K562 (cell line): ENCODE data around the gene HIKESHI. TPM values are rescaled to one million over a fixed set of nuclear protein-coding genes. Genes with fewer than 3 reads are reported as not detected.

Source experiments
- ATAC-seq: fragments of 200-7000 bp; cut with Tn5 transposase; 3 replicates; pipeline ENCODE4 v1.9.1; 2020; ENCODE audit warnings: moderate library complexity
- BruUV-seq: library from RNA; stranded (reverse); fragments of 400-500 nt; replicated peaks from 2 replicates; lab custom pipeline; 2021; lab: Mats Ljungman, UMichigan
- CTCF ChIA-PET: fragments of 300-600 bp; formaldehyde crosslinking; extraction: SDS; loops from one replicate; lab custom pipeline; 2021; ENCODE audit warnings: low intra/inter-chr PET ratio; lab: Yijun Ruan, JAX
- POLR2A ChIA-PET: fragments of 300-600, 350-650 bp; sonication (Branson Sonifier 250); formaldehyde crosslinking; extraction: SDS; loops from one replicate; lab custom pipeline; 2021; ENCODE audit warnings: antibody characterized with exemption, inconsistent platforms; lab: Yijun Ruan, JAX
- DNase-seq, 4 experiments: peaks; one replicate each; pipeline versions ENCODE4 v3.0.0 to v3.0.0-alpha.2; 2011 to 2018; ENCODE audit warnings: low spot score in 3 of 4, mixed read lengths in 3 of 4; ENCODE audit errors: extremely low read depth in 1 of 4
- FAIRE-seq: peaks from 2 replicates; lab custom pipeline; 2011; peaks lifted over from hg19 to GRCh38; lab: Jason Lieb, UNC
- H2AFZ ChIP-seq: 2 replicates; pipeline ENCODE4 v1.6.0; 2011; ENCODE audit warnings: low read depth, low read length, control low read depth, inconsistent platforms
- H3K27ac ChIP-seq: fragments of 200-600 bp; 3 replicates; pipeline ENCODE4 v1.8.0; 2011; ENCODE audit warnings: low read depth, mild to moderate bottlenecking, control low read depth, inconsistent platforms, low read length, moderate library complexity, mixed read lengths; ENCODE audit errors: extremely low read depth
- H3K27me3 ChIP-seq, 2 experiments: fragments of 300-600 bp in 1 of 2; 2 replicates in 1 of 2; 3 replicates in 1 of 2; pipeline versions ENCODE4 v1.6.0 to v1.8.0; 2011; ENCODE audit warnings: inconsistent platforms in 2 of 2, low read length in 2 of 2, mild to moderate bottlenecking in 1 of 2, mixed read lengths in 1 of 2, moderate library complexity in 1 of 2; ENCODE audit not compliant: control insufficient read depth in 2 of 2, insufficient read depth in 2 of 2
- H3K36me3 ChIP-seq: fragments of 300-600 bp; 3 replicates; pipeline ENCODE4 v1.8.0; 2011; ENCODE audit warnings: mild to moderate bottlenecking, low read length, inconsistent platforms; ENCODE audit not compliant: control insufficient read depth, insufficient read depth
- H3K4me1 ChIP-seq, 2 experiments: fragments of 200-600 bp in 1 of 2; replicated peaks in 1 of 2; 2 replicates in 1 of 2; 3 replicates in 1 of 2; pipeline versions ENCODE4 v1.5.1 to v1.8.0; 2011; ENCODE audit warnings: inconsistent platforms in 2 of 2, low read length in 2 of 2, mild to moderate bottlenecking in 1 of 2, mixed read lengths in 1 of 2, moderate library complexity in 1 of 2; ENCODE audit not compliant: control insufficient read depth in 2 of 2, insufficient read depth in 2 of 2
- H3K4me2 ChIP-seq: 2 replicates; pipeline ENCODE4 v1.6.1; 2011; ENCODE audit warnings: low read length, control low read depth, inconsistent platforms, mixed read lengths; ENCODE audit not compliant: insufficient read depth
- H3K4me3 ChIP-seq: fragments of 200-600 bp; sonication (generic), shearing (Covaris generic); 2 replicates; pipeline ENCODE4 v1.5.1; 2016; ENCODE audit warnings: control low read depth, inconsistent platforms
- H3K79me2 ChIP-seq: fragments of 200-600 bp; 3 replicates; pipeline ENCODE4 v1.8.0; 2011; ENCODE audit warnings: low read length, inconsistent platforms; ENCODE audit not compliant: control insufficient read depth, insufficient read depth
- H3K9ac ChIP-seq, 2 experiments: 2 replicates each; pipeline versions ENCODE4 v1.6.0 to v1.6.1; 2011; ENCODE audit warnings: low read depth in 2 of 2, low read length in 2 of 2, control low read depth in 1 of 2, inconsistent platforms in 1 of 2, mild to moderate bottlenecking in 1 of 2, mixed read lengths in 1 of 2; ENCODE audit not compliant: insufficient read depth in 1 of 2
- H3K9me1 ChIP-seq: one replicate; pipeline ENCODE4 v1.6.0; 2011; ENCODE audit warnings: inconsistent platforms, mild to moderate bottlenecking, low read length, moderate library complexity; ENCODE audit not compliant: control insufficient read depth, insufficient read depth
- H3K9me3 ChIP-seq: replicated peaks from 2 replicates; pipeline ENCODE4 v1.5.1; 2011; ENCODE audit warnings: low read depth, low read length, inconsistent platforms; ENCODE audit not compliant: control insufficient read depth, insufficient read depth
- H4K20me1 ChIP-seq: replicated peaks from 2 replicates; pipeline ENCODE4 v1.6.1; 2011; ENCODE audit warnings: low read length, inconsistent platforms, mixed read lengths; ENCODE audit not compliant: control insufficient read depth, insufficient read depth
- CCNT2 ChIP-seq: IDR thresholded peaks from 2 replicates; pipeline ENCODE4 v1.6.1; 2011; ENCODE audit warnings: borderline replicate concordance, low read depth, mild to moderate bottlenecking, moderate library complexity, mixed read lengths, low read length; ENCODE audit not compliant: insufficient read length; ENCODE audit errors: extremely low read depth
- DACH1 ChIP-seq: fragments of 450-650 bp; IDR thresholded peaks from 2 replicates; pipeline ENCODE4 v1.6.1; 2018; ENCODE audit not compliant: partially characterized antibody
- ELF2 ChIP-seq: fragments of 250-450 bp; sonication (Bioruptor Pico); IDR thresholded peaks from 2 replicates; pipeline ENCODE4 v1.5.0; 2021; ENCODE audit warnings: mild to moderate bottlenecking
- GABPA ChIP-seq: fragments of 200-800 bp; sonication (Bioruptor generic); conservative IDR thresholded peaks from 2 replicates; pipeline ENCODE4 v1.6.1; 2016; ENCODE audit warnings: low read depth, missing genetic modification characterization, missing compliant biosample characterization
- KHSRP ChIP-seq: fragments of 450-650 bp; IDR thresholded peaks from 2 replicates; pipeline ENCODE4 v1.6.1; 2017
- MYBL2 ChIP-seq, 2 experiments: fragments of 450-650 bp in 1 of 2; sonication (generic) in 1 of 2; formaldehyde crosslinking in 1 of 2; IDR thresholded peaks; 2 replicates each; pipeline versions ENCODE4 v1.6.1 to v1.8.1; 2017 to 2022; ENCODE audit warnings: borderline replicate concordance in 1 of 2, inconsistent platforms in 1 of 2, low read depth in 1 of 2, mild to moderate bottlenecking in 1 of 2, missing genetic modification reagents in 1 of 2, moderate library complexity in 1 of 2
- NFXL1 ChIP-seq: fragments of 450-650 bp; formaldehyde crosslinking; IDR thresholded peaks from 2 replicates; pipeline ENCODE4 v1.4.0; 2021; ENCODE audit warnings: mild to moderate bottlenecking
- NUFIP1 ChIP-seq: fragments of 450-650 bp; IDR thresholded peaks from 2 replicates; pipeline ENCODE4 v1.6.1; 2018; ENCODE audit not compliant: partially characterized antibody
- POLR2A ChIP-seq: fragments of 450-650 bp; conservative IDR thresholded peaks from 2 replicates; pipeline ENCODE4 v1.6.1; 2016
- RAD21 ChIP-seq, 2 experiments: fragments of 250-450 bp in 1 of 2; fragments of 450-650 bp in 1 of 2; sonication (Bioruptor Pico) in 1 of 2; formaldehyde crosslinking in 1 of 2; IDR thresholded peaks in 1 of 2; conservative IDR thresholded peaks in 1 of 2; 2 replicates each; pipeline versions ENCODE4 v1.4.0 to v1.8.0; 2020 to 2022; ENCODE audit warnings: mild to moderate bottlenecking in 2 of 2, moderate library complexity in 1 of 2
- SPI1 ChIP-seq: IDR thresholded peaks from 2 replicates; pipeline ENCODE4 v1.6.1; 2011; ENCODE audit warnings: low read depth, low read length, control low read depth, borderline replicate concordance
- SRSF7 ChIP-seq: fragments of 200-400 bp; formaldehyde crosslinking; optimal IDR thresholded peaks from 2 replicates; pipeline ENCODE3; 2017; ENCODE audit warnings: mild to moderate bottlenecking, low read depth, low read length
- TFAM ChIP-seq: fragments of 250-450 bp; sonication (Bioruptor Pico); conservative IDR thresholded peaks from 2 replicates; pipeline ENCODE4 v1.5.0; 2021; ENCODE audit warnings: mild to moderate bottlenecking, moderate library complexity
- ZNF174 ChIP-seq: fragments of 250-450 bp; sonication (Bioruptor Pico); IDR thresholded peaks from 2 replicates; pipeline ENCODE4 v1.4.0; 2020; ENCODE audit warnings: mild to moderate bottlenecking
- WGBS: fragments of 100-300 bp; shearing (Covaris generic); methylation state at CpG from one replicate; pipeline ENCODE4 v1.1.6; 2016; ENCODE audit warnings: low coverage, mixed read lengths; ENCODE audit not compliant: insufficient coverage; ENCODE audit errors: missing lambda C conversion rate; 5-methylcytosine and 5-hydroxymethylcytosine counted together
- in situ Hi-C: fragments of 300-500 bp; cut with MboI; formaldehyde crosslinking; loops from 4 replicates; pipeline ENCODE4 v1.15.0; 2018; ENCODE audit warnings: inconsistent platforms, mixed read lengths
- intact Hi-C: fragments of 100-400 bp; cut with micrococcal nuclease; formaldehyde crosslinking; loops from 2 replicates; pipeline ENCODE4 v1.14.2; 2022
- polyA plus RNA-seq, 8 experiments: library from polyadenylated mRNA; depleted of rRNA in 4 of 8; stranded (reverse) in 5 of 8; unstranded in 3 of 8; fragments of >200 nt; fragmentation: Nextera tagmentation in 2 of 8; fragmentation: Illumina TruSeq in 1 of 8; extraction: Ambion mirVana in 2 of 8; extraction: Trizol in 1 of 8; gene quantifications; 2 replicates each; pipeline versions ENCODE4 v1.2.1 to v1.2.3, GENCODE V29; 2011 to 2014; ENCODE audit warnings: inconsistent platforms in 1 of 8, missing spikeins in 1 of 8
- total RNA-seq, 7 experiments: library from RNA; depleted of rRNA in 6 of 7; stranded (reverse); fragments of >200 nt in 6 of 7; fragmentation: Illumina TruSeq in 2 of 7; extraction: Trizol in 2 of 7; gene quantifications; 2 replicates each; pipeline versions ENCODE4 v1.2.1 to v1.2.3, GENCODE V29; 2011 to 2021; ENCODE audit warnings: low replicate concordance in 1 of 7
- TF ChIP-seq, protein P1 (sequence below): sonication (generic); formaldehyde crosslinking; IDR thresholded peaks from 2 replicates; pipeline ENCODE4 v1.8.1; 2023; ENCODE audit warnings: mild to moderate bottlenecking, missing genetic modification reagents

The HIKESHI gene
- total and polyA plus RNA-seq, 9 of the 15 experiments (the other 6 are each of a cell fraction or from before 2014, with no cell fraction given), result 33.2 to 196 (median 62.7) TPM

- TF ChIP-seq DACH1 (no peak), ELF2 (no peak), POLR2A (no peak)
- TF ChIP-seq, protein P1, sequence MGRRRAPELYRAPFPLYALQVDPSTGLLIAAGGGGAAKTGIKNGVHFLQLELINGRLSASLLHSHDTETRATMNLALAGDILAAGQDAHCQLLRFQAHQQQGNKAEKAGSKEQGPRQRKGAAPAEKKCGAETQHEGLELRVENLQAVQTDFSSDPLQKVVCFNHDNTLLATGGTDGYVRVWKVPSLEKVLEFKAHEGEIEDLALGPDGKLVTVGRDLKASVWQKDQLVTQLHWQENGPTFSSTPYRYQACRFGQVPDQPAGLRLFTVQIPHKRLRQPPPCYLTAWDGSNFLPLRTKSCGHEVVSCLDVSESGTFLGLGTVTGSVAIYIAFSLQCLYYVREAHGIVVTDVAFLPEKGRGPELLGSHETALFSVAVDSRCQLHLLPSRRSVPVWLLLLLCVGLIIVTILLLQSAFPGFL (CRISPR knock-in tag), result no peak
Measured at GRCh38 chr11:86369668-86370067, 67.6 kb downstream of the HIKESHI start (continued).

DNA sequence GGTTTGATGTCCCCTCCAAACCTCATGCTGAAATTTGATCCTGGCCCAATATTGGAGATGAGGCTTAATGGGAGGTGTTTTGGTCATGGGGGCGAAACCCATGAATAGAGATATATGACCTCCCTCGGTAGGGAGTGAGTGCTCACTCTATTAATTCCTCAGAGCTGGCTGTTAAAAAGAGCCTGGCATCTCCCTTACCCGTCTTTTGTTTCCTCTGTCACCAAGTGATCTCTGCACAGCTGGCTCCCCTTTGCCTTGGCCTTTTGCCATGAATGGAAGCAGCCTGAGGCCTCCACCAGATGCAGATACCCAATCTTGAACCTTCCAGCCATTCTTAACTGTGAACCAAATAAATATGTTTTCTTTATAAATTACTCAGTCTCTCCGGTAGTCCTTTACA, 68.1 kb downstream of the HIKESHI start:
- BruUV-seq, result no TSS peak
- Histone ChIP-seq H3K9ac (no peak overlapping the region), H3K4me2 (no peak overlapping the region), H3K9me3 (0 out of 2 replicates have a peak, but pooled peaks cover 2% of the 10 kb centered on the region), H3K4me3 (no peak overlapping the region), H3K79me2 (no peaks in the 10 kb centered on the region), H4K20me1 (no peaks in the 10 kb centered on the region), H3K36me3 (no peaks in the 10 kb centered on the region), H3K4me1 (peaks cover 0 to 4% of the 10 kb centered on the region in 2 experiments; a peak in 2 of 5 replicates), H2AFZ (no peak overlapping the region), H3K27me3 (no peaks in the 10 kb centered on the region; a peak in 1 of 5 replicates), H3K9me1 (no peaks in the 10 kb centered on the region), H3K27ac (no peak overlapping the region)
- WGBS, result 47% methylated on average over 4 of the region's 4 CpGs
- ChIA-PET CTCF (no interaction called here), POLR2A (interaction anchor here (1.0 kb wide), 1 partner anchor 68 kb away, joined by 3 read pairs; the partner anchor contains the start of gene HIKESHI)
- TF ChIP-seq RAD21 (CRISPR knock-in tag; conservative IDR thresholded peaks at IDR 0.05 in 1 of 2, IDR thresholded peaks at IDR 0.05 in 1 of 2) (no peak), CCNT2 (no peak), TFAM (CRISPR knock-in tag) (no peak), ZNF174 (CRISPR knock-in tag) (no peak), NUFIP1 (no peak), MYBL2 (IDR thresholded peaks at IDR 0.05; ENCODE audit: low read depth) (no peak), MYBL2 (CRISPR knock-in tag; IDR thresholded peaks at IDR 0.05; ENCODE audit: borderline replicate concordance) (no peak), KHSRP (no peak), SPI1 (no peak), SRSF7 (no peak), NFXL1 (no peak), GABPA (no peak)
- in situ Hi-C loops, result no loop called here
- no peak for ATAC-seq
- intact Hi-C loops, result no loop called here
- DNase-seq, result no peak
- FAIRE-seq, result no peak
